GM12878 (cell line): ENCODE data around the gene ASAP3. TPM values are rescaled to one million over a fixed set of nuclear protein-coding genes. Genes with fewer than 3 reads are reported as not detected.

Experiments
- ATAC-seq: fragments of 200-7000 bp; cut with Tn5 transposase; 3 replicates; pipeline ENCODE4 v1.9.1; 2020; ENCODE audit warnings: mild to moderate bottlenecking, moderate library complexity
- BruUV-seq: library from RNA; stranded (reverse); fragments of 400-500 nt; replicated peaks from 2 replicates; lab custom pipeline; 2021; lab: Mats Ljungman, UMichigan
- CTCF ChIA-PET: fragments of 300-600 bp; sonication (Branson Sonifier 250); formaldehyde crosslinking; extraction: SDS; loops from one replicate; lab custom pipeline; 2021; ENCODE audit warnings: inconsistent platforms; lab: Yijun Ruan, JAX
- POLR2A ChIA-PET: fragments of 350-600 bp; formaldehyde crosslinking; extraction: SDS; loops from one replicate; lab custom pipeline; 2021; ENCODE audit warnings: inconsistent platforms; lab: Charles Lee
- RAD21 ChIA-PET: fragments of 300-600 bp; sonication (Branson Sonifier 250); formaldehyde crosslinking; loops from one replicate; lab custom pipeline; 2023; ENCODE audit warnings: antibody characterized with exemption; ENCODE audit not compliant: unreplicated experiment; lab: Charles Lee
- SMC1A ChIA-PET: fragments of 300-600 bp; sonication (Branson Sonifier 250); formaldehyde crosslinking; loops from one replicate; lab custom pipeline; 2023; ENCODE audit not compliant: unreplicated experiment, uncharacterized antibody; lab: Charles Lee
- DNase-seq: peaks from one replicate; pipeline ENCODE4 v3.0.0-alpha.2; 2011; ENCODE audit warnings: low read depth, low spot score
- FAIRE-seq: peaks from 3 replicates; lab custom pipeline; 2011; peaks lifted over from hg19 to GRCh38; lab: Jason Lieb, UNC
- H2AFZ ChIP-seq: 2 replicates; pipeline ENCODE4 v1.6.0; 2011; ENCODE audit warnings: low read depth, low read length, control low read depth; ENCODE audit not compliant: control insufficient read depth
- H3K27ac ChIP-seq: 2 replicates; pipeline ENCODE4 v1.5.1; 2011; ENCODE audit warnings: control low read depth; ENCODE audit not compliant: control insufficient read depth, insufficient read depth
- H3K27me3 ChIP-seq, 2 experiments: replicated peaks in 1 of 2; 2 replicates each; pipeline versions ENCODE4 v1.6.0 to v1.6.1; 2011; ENCODE audit warnings: low read length in 1 of 2; ENCODE audit not compliant: control insufficient read depth in 2 of 2, insufficient read depth in 2 of 2
- H3K36me3 ChIP-seq, 2 experiments: 2 replicates each; pipeline ENCODE4 v1.5.1; 2011; ENCODE audit warnings: low read length in 1 of 2; ENCODE audit not compliant: control insufficient read depth in 2 of 2, insufficient read depth in 2 of 2
- H3K4me1 ChIP-seq: 2 replicates; pipeline ENCODE4 v1.6.1; 2011; ENCODE audit warnings: mild to moderate bottlenecking, low read length, moderate library complexity, mixed read lengths; ENCODE audit not compliant: control insufficient read depth, insufficient read depth
- H3K4me2 ChIP-seq: 2 replicates; pipeline ENCODE4 v1.6.0; 2011; ENCODE audit warnings: control low read depth; ENCODE audit not compliant: control insufficient read depth, insufficient read depth
- H3K4me3 ChIP-seq: fragments of 200-600 bp; sonication (generic); 2 replicates; pipeline ENCODE4 v1.5.1; 2016
- H3K79me2 ChIP-seq: 2 replicates; pipeline ENCODE4 v1.6.0; 2011; ENCODE audit warnings: low read length; ENCODE audit not compliant: control insufficient read depth, insufficient read depth
- H3K9ac ChIP-seq: 2 replicates; pipeline ENCODE4 v1.8.0; 2011; ENCODE audit warnings: low read length, control low read depth, mixed read lengths; ENCODE audit not compliant: control insufficient read depth, insufficient read depth
- H3K9me3 ChIP-seq: replicated peaks from 3 replicates; pipeline ENCODE4 v1.5.1; 2011; ENCODE audit warnings: mild to moderate bottlenecking, low read length; ENCODE audit not compliant: control insufficient read depth, insufficient read depth
- H4K20me1 ChIP-seq: 2 replicates; pipeline ENCODE4 v1.6.0; 2011; ENCODE audit not compliant: control insufficient read depth, insufficient read depth
- BRCA1 ChIP-seq: IDR thresholded peaks from 2 replicates; pipeline ENCODE4 v1.6.1; 2011; ENCODE audit warnings: low read depth, low read length, improper control_type of control experiment
- CHD1 ChIP-seq: IDR thresholded peaks from 2 replicates; pipeline ENCODE4 v1.6.1; 2012; ENCODE audit warnings: low read depth, low read length, improper control_type of control experiment
- CREM ChIP-seq: IDR thresholded peaks from 2 replicates; pipeline ENCODE4 v1.6.1; 2014; ENCODE audit warnings: antibody characterized with exemption, low read depth
- FOS ChIP-seq: IDR thresholded peaks from 3 replicates; pipeline ENCODE4 v1.6.1; 2011; ENCODE audit warnings: borderline replicate concordance; ENCODE audit not compliant: insufficient read length; ENCODE audit errors: extremely low read depth
- HSF1 ChIP-seq: fragments of 150-350 bp; IDR thresholded peaks from 2 replicates; pipeline ENCODE4 v1.6.1; 2014; ENCODE audit warnings: mild to moderate bottlenecking, low read depth, low read length
- RELB ChIP-seq: fragments of 450-650 bp; IDR thresholded peaks from 2 replicates; pipeline ENCODE4 v1.6.1; 2017; ENCODE audit warnings: low read depth, mild to moderate bottlenecking, moderate library complexity
- SRF ChIP-seq, 2 experiments: IDR thresholded peaks; 2 replicates each; pipeline ENCODE4 v1.6.1; 2011; ENCODE audit warnings: low read depth in 2 of 2, low read length in 2 of 2, mild to moderate bottlenecking in 1 of 2, moderate library complexity in 1 of 2
- TBL1XR1 ChIP-seq: IDR thresholded peaks from 2 replicates; pipeline ENCODE4 v1.6.1; 2012; ENCODE audit warnings: low read depth, low read length, improper control_type of control experiment
- TCF12 ChIP-seq: IDR thresholded peaks from 2 replicates; pipeline ENCODE4 v1.6.1; 2011; ENCODE audit warnings: low read depth, mild to moderate bottlenecking, low read length
- YY1 ChIP-seq: IDR thresholded peaks from 2 replicates; pipeline ENCODE4 v1.6.1; 2011; ENCODE audit warnings: low read depth, mild to moderate bottlenecking, low read length
- ZNF274 ChIP-seq: IDR thresholded peaks from one replicate; pipeline ENCODE4 v1.8.0; 2011; ENCODE audit not compliant: insufficient read length, insufficient read depth
- ZNF384 ChIP-seq: IDR thresholded peaks from 2 replicates; pipeline ENCODE4 v1.6.1; 2012; ENCODE audit warnings: low read depth, mild to moderate bottlenecking, low read length, improper control_type of control experiment, borderline replicate concordance
- ZNF687 ChIP-seq: fragments of 450-650 bp; IDR thresholded peaks from 2 replicates; pipeline ENCODE4 v1.6.1; 2017; ENCODE audit warnings: mild to moderate bottlenecking, moderate library complexity
- WGBS: methylation state at CpG from one replicate; pipeline ENCODE4 v1.1.6; 2016; ENCODE audit warnings: low lambda C conversion rate; ENCODE audit not compliant: insufficient replicate concordance, insufficient coverage; ENCODE audit errors: missing lambda C conversion rate; 5-methylcytosine and 5-hydroxymethylcytosine counted together
- in situ Hi-C: fragments of 300-500 bp; cut with MboI; formaldehyde crosslinking; loops from 9 replicates; pipeline ENCODE4 v1.14.3; 2018; ENCODE audit warnings: mixed read lengths
- intact Hi-C: fragments of 100-400 bp; cut with micrococcal nuclease; formaldehyde crosslinking; loops from one replicate; pipeline ENCODE4 v1.14.2; 2022; ENCODE audit not compliant: unreplicated experiment
- polyA plus RNA-seq, 11 experiments: library from polyadenylated mRNA; depleted of rRNA in 4 of 11; unstranded in 6 of 11; stranded (reverse) in 5 of 11; fragments of >200 nt; fragmentation: Nextera tagmentation in 4 of 11; fragmentation: Illumina TruSeq in 1 of 11; extraction: Ambion mirVana in 4 of 11; extraction: Trizol in 1 of 11; gene quantifications; 1 replicate in 1 of 11; 2 replicates in 10 of 11; pipeline versions ENCODE4 v1.2.1 to v1.2.3, GENCODE V29; 2011 to 2016; ENCODE audit warnings: inconsistent platforms in 2 of 11, missing spikeins in 2 of 11, low read depth in 1 of 11
- total RNA-seq, 4 experiments: library from RNA; depleted of rRNA in 3 of 4; stranded (reverse); fragments of >200 nt in 3 of 4; fragmentation: Illumina TruSeq in 1 of 4; extraction: Trizol in 1 of 4; gene quantifications; 2 replicates each; pipeline versions ENCODE4 v1.2.1 to v1.2.3, GENCODE V29; 2013 to 2021
- TF ChIP-seq, protein P1 (sequence below): fragments of 150-350 bp; IDR thresholded peaks from 2 replicates; pipeline ENCODE4 v1.6.1; 2016; ENCODE audit warnings: low read depth, low read length

The ASAP3 gene
- total and polyA plus RNA-seq, 10 of the 15 experiments (the other 5 are each of a cell fraction or from before 2014, with no cell fraction given) = 0.04 to 0.92 (median 0.34) TPM; not detected in 1

- no peaks in the 10 kb centered on the region for H3K9me3 ChIP-seq
- intact Hi-C loops (no loop called here), in situ Hi-C loops (no loop called here)
- H3K9ac ChIP-seq = no peak overlapping the region
- no TSS peak for BruUV-seq
- ChIA-PET RAD21 (interaction anchor here (0.6 kb wide), 1 partner anchor 60 kb away, joined by 3 read pairs; no protein-coding TSS in a partner anchor), POLR2A (no interaction called here), SMC1A (interaction anchor here (0.9 kb wide), 1 partner anchor 70 kb away, joined by 3 read pairs; no protein-coding TSS in a partner anchor), CTCF (interaction anchor here (1.1 to 1.3 kb wide), 2 partner anchors 226 to 252 kb away, joined by 3 read pairs; no protein-coding TSS in a partner anchor)
- DNase-seq (no peak), ATAC-seq (no peak), FAIRE-seq (no peak)
- H4K20me1 ChIP-seq = no peaks in the 10 kb centered on the region
- no peak overlapping the region for H2AFZ ChIP-seq
- 49% methylated on average over 7 of the region's 7 CpGs for WGBS
- no peak overlapping the region for H3K4me2 ChIP-seq
- H3K27me3 ChIP-seq = peaks cover 1 to 3% of the 10 kb centered on the region in 2 experiments; a peak in 2 of 4 replicates
- H3K4me3 ChIP-seq = no peak overlapping the region
- no peak overlapping the region for H3K27ac ChIP-seq
- H3K4me1 ChIP-seq = 0 out of 2 replicates have a peak, but pooled peaks cover 3% of the 10 kb centered on the region
- H3K36me3 ChIP-seq = no peaks in the 10 kb centered on the region
- no peaks in the 10 kb centered on the region for H3K79me2 ChIP-seq
- no peak for TF ChIP-seq ZNF384
- no peak for TF ChIP-seq CHD1
- no peak for TF ChIP-seq YY1
- no peak for TF ChIP-seq BRCA1
- TF ChIP-seq ZNF274 = no peak
- no peak for TF ChIP-seq FOS
- TF ChIP-seq RELB = no peak
- TF ChIP-seq, protein P1, sequence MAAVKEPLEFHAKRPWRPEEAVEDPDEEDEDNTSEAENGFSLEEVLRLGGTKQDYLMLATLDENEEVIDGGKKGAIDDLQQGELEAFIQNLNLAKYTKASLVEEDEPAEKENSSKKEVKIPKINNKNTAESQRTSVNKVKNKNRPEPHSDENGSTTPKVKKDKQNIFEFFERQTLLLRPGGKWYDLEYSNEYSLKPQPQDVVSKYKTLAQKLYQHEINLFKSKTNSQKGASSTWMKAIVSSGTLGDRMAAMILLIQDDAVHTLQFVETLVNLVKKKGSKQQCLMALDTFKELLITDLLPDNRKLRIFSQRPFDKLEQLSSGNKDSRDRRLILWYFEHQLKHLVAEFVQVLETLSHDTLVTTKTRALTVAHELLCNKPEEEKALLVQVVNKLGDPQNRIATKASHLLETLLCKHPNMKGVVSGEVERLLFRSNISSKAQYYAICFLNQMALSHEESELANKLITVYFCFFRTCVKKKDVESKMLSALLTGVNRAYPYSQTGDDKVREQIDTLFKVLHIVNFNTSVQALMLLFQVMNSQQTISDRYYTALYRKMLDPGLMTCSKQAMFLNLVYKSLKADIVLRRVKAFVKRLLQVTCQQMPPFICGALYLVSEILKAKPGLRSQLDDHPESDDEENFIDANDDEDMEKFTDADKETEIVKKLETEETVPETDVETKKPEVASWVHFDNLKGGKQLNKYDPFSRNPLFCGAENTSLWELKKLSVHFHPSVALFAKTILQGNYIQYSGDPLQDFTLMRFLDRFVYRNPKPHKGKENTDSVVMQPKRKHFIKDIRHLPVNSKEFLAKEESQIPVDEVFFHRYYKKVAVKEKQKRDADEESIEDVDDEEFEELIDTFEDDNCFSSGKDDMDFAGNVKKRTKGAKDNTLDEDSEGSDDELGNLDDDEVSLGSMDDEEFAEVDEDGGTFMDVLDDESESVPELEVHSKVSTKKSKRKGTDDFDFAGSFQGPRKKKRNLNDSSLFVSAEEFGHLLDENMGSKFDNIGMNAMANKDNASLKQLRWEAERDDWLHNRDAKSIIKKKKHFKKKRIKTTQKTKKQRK = no peak
- TF ChIP-seq HSF1 = no peak
- TF ChIP-seq TBL1XR1 = no peak
- no peak for TF ChIP-seq SRF (IDR thresholded peaks at IDR 0.05; ENCODE audit: low read depth in 2 of 2, low read length in 2 of 2)
- TF ChIP-seq ZNF687 = no peak
- no peak for TF ChIP-seq CREM
- no peak for TF ChIP-seq TCF12
Observed at GRCh38 chr1:23408797-23409290, 75.1 kb downstream of the ASAP3 start.
